Esophagus squamous epithelium (tissue), 5 donors: ENCODE data around the gene SEPTIN5. TPM values are rescaled to one million over a fixed set of nuclear protein-coding genes. Genes with fewer than 3 reads are reported as not detected.
"Not testable (repeated sequence)": the region's sequence is repeated elsewhere in the genome, so short reads cannot be mapped to it uniquely, and the experiment has no call there.

Source experiments
- DNase-seq: peaks from one replicate; lab custom pipeline; 2025; lab: John Stamatoyannopoulos, UW
- H3K27ac ChIP-seq, 4 donors: fragments of 200-600 bp; sonication (generic); one replicate each; pipeline ENCODE4 v1.5.1; 2016 to 2019; ENCODE audit warnings: mild to moderate bottlenecking in 1 of 4
- H3K27me3 ChIP-seq, 4 donors: fragments of 200-600 bp; sonication (generic); 1 replicate in 3 of 4; 2 replicates in 1 of 4; pipeline versions ENCODE4 v1.5.1 to v1.6.0; 2017 to 2021; ENCODE audit warnings: antibody characterized with exemption in 1 of 4
- H3K36me3 ChIP-seq, 3 donors: fragments of 200-600 bp; sonication (generic); one replicate each; pipeline ENCODE4 v1.5.1; 2016 to 2019
- H3K4me1 ChIP-seq, 3 donors: fragments of 200-600 bp; sonication (generic); one replicate each; pipeline ENCODE4 v1.5.1; 2017 to 2019
- H3K4me3 ChIP-seq, 4 donors: fragments of 200-600 bp; sonication (generic); 1 replicate in 3 of 4; 2 replicates in 1 of 4; pipeline ENCODE4 v1.5.1; 2016 to 2019; ENCODE audit warnings: mild to moderate bottlenecking in 2 of 4, moderate library complexity in 1 of 4
- H3K9me3 ChIP-seq, 3 donors: fragments of 200-600 bp; sonication (generic); one replicate each; pipeline ENCODE4 v1.5.1; 2016 to 2019
- CTCF ChIP-seq, 6 experiments: fragments of 450-650 bp in 4 of 6; fragments of 200-600 bp in 2 of 6; sonication (generic) in 2 of 6; IDR thresholded peaks; one replicate each; pipeline ENCODE4 v1.5.1; 2016 to 2019; ENCODE audit warnings: antibody characterized with exemption in 6 of 6, mild to moderate bottlenecking in 4 of 6, moderate library complexity in 4 of 6
- POLR2A ChIP-seq, 4 donors: fragments of 450-650 bp; IDR thresholded peaks; one replicate each; pipeline ENCODE4 v1.6.1; 2017; ENCODE audit warnings: antibody characterized with exemption in 4 of 4, mild to moderate bottlenecking in 4 of 4, moderate library complexity in 3 of 4
- WGBS, 2 donors: methylation state at CpG; one replicate each; pipeline ENCODE4 v1.1.5; 2018; 5-methylcytosine and 5-hydroxymethylcytosine counted together
- intact Hi-C: fragments of 100-400 bp; cut with DNase I; formaldehyde crosslinking; loops from one replicate; pipeline ENCODE4 v1.15.0; 2022
- total RNA-seq, 4 donors: library from RNA; depleted of rRNA; stranded (reverse); fragments of >200 nt; gene quantifications; one replicate each; pipeline ENCODE4 v1.1.0, GENCODE V29; 2016
- donor health status: DM: yes; HTN: yes; CAD: no.

The SEPTIN5 gene
- total RNA-seq, 4 donors from 2014 or later: 19.8 to 69.7 (median 36.3) TPM

GRCh38 chr22:19722982-19723231 is 8.6 kb downstream of the SEPTIN5 start:
- DNase-seq: no peak
- H3K4me3 ChIP-seq: peak overlapping the region in 1 of 4 donors; percentile 57
- no peaks in the 10 kb centered on the region for H3K9me3 ChIP-seq
- peaks cover 15 to 40% (median 22%) of the 10 kb centered on the region in 3 donors for H3K4me1 ChIP-seq
- no CpG with 5 or more reads among the region's 15 CpGs for WGBS, 2 donors
- H3K27ac ChIP-seq: no peak overlapping the region
- peaks cover 0 to 42% (median 0%) of the 10 kb centered on the region in 3 donors for H3K36me3 ChIP-seq
- TF ChIP-seq POLR2A (IDR thresholded peaks at IDR 0.05) (no peak), CTCF (IDR thresholded peaks at IDR 0.05) (no peak)
- H3K27me3 ChIP-seq: peaks cover 0 to 92% (median 0%) of the 10 kb centered on the region in 4 donors
- intact Hi-C loops: no loop called here

- no peak within 1 kb of the TSS for H3K27ac ChIP-seq
These were observed 9.1 kb downstream of the SEPTIN5 start, which contains the start of gene GP1BB for GRCh38 chr22:19723232-19723982. Gene GP1BB (plus strand): TSS chr22:19723539. CDS start chr22:19723570, 31 bp downstream.

GRCh38 chr22:19723983-19724827 is 9.9 kb downstream of the SEPTIN5 start:
- peaks cover 0 to 89% (median 0%) of the 10 kb centered on the region in 4 donors for H3K27me3 ChIP-seq
- intact Hi-C loops: no loop called here
- peaks cover 10 to 27% (median 14%) of the 10 kb centered on the region in 3 donors for H3K4me1 ChIP-seq
- no peak overlapping the region for H3K27ac ChIP-seq
- peaks cover 0 to 42% (median 0%) of the 10 kb centered on the region in 3 donors for H3K36me3 ChIP-seq
- H3K4me3 ChIP-seq: peak overlapping the region; percentile 3 to 57 (median 20)
- DNase-seq: no peak
- TF ChIP-seq POLR2A (IDR thresholded peaks at IDR 0.05): no peak
- peak in 4 of 6 experiments; percentile 5 to 56 (median 18) for TF ChIP-seq CTCF (IDR thresholded peaks at IDR 0.05)
- 20% methylated on average over 18 of the region's 89 CpGs; no CpG with 5 or more reads in 1 of the 2 donors for WGBS, 2 donors
- no peaks in the 10 kb centered on the region for H3K9me3 ChIP-seq

More at GRCh38 chr22:19723232-19723982, 9.1 kb downstream of the SEPTIN5 start, which contains the start of gene GP1BB:
- peaks cover 0 to 92% (median 0%) of the 10 kb centered on the region in 4 donors for H3K27me3 ChIP-seq
- TF ChIP-seq POLR2A (IDR thresholded peaks at IDR 0.05): no peak
- no peak for TF ChIP-seq CTCF (IDR thresholded peaks at IDR 0.05)
- no peak for DNase-seq
- H3K9me3 ChIP-seq: no peaks in the 10 kb centered on the region
- H3K36me3 ChIP-seq: peaks cover 0 to 42% (median 0%) of the 10 kb centered on the region in 3 donors
- 30 to 73% methylated on average over 9 to 19 of the region's 80 CpGs for WGBS, 2 donors
- peaks cover 14 to 35% (median 21%) of the 10 kb centered on the region in 3 donors for H3K4me1 ChIP-seq
- H3K4me3 ChIP-seq: peak within 1 kb of the TSS; percentile 3 to 57 (median 20)
- intact Hi-C loops: no loop called here

DNA sequence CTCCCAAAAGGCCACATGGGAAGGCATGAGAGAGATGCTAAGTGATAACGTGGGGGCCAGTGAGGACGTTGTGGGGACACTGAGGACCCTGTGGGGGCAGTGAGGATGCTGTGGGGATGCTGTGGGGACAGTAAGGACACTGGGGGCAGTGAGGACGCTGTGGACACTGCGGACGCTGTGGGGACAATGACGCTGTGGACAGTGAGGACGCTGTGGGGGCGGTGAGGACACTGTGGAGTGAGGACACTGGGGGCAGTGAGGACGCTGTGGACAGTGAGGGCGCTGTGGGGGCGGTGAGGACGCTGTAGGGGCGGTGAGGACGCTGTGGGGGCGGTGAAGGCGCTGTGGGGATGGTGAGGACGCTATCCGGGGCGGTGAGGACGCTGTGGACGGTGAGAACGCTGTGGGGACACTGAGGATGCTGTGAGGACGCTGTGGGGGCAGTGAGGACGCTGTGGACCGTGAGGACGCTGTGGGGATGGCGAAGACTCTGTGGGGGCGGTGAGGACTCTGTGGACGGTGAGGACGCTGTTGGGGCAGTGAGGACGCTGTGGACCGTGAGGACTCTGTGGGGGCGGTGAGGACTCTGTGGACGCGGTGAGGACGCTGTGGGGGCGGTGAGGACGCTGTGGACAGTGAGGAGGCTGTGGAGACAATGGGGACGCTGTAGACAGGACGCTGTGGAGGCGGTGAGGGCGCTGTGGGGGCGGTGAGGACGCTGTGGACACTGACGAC is 10.8 kb downstream of the SEPTIN5 start:
- intact Hi-C loops: no loop called here
- Histone ChIP-seq H3K4me1 (peaks cover 10 to 25% (median 14%) of the 10 kb centered on the region in 3 donors), H3K9me3 (no peaks in the 10 kb centered on the region), H3K36me3 (peaks cover 0 to 33% (median 0%) of the 10 kb centered on the region in 3 donors), H3K4me3 (no peak overlapping the region), H3K27ac (no peak overlapping the region), H3K27me3 (peaks cover 0 to 82% (median 0%) of the 10 kb centered on the region in 4 donors)
- DNase-seq: no peak
- no peak for TF ChIP-seq CTCF (IDR thresholded peaks at IDR 0.05)
- TF ChIP-seq POLR2A (IDR thresholded peaks at IDR 0.05): no peak
- WGBS, 2 donors: 73 to 75% methylated on average over 43 to 44 of the region's 45 CpGs

GRCh38 chr22:19726064-19726788 is 11.9 kb downstream of the SEPTIN5 start:
- H3K27ac ChIP-seq, intact Hi-C loops, H3K4me3 ChIP-seq, H3K9me3 ChIP-seq, DNase-seq: not testable (repeated sequence)
- Histone ChIP-seq H3K27me3 (peaks cover 0 to 77% (median 0%) of the 10 kb centered on the region in 4 donors), H3K4me1 (peaks cover 19 to 35% (median 20%) of the 10 kb centered on the region in 3 donors), H3K36me3 (peaks cover 0 to 22% (median 0%) of the 10 kb centered on the region in 3 donors)
- 82 to 89% methylated on average over 61 to 91 of the region's 96 CpGs for WGBS, 2 donors
